ENCODE results near the gene UGT1A7.
A peak's percentile ranks its signal among the peaks of the same experiment; 100 is the strongest.

UGT1A7 gene

GRCh38 chr2:233799087-233799665 lies 117.5 kb downstream of the UGT1A7 start:
- DNase-seq (ENCODE audit: low spot score) = peak; percentile 22

- DNase-seq (ENCODE audit: low spot score) = peak; percentile 20
Measured at GRCh38 chr2:233799716-233800115, 118.0 kb downstream of the UGT1A7 start.

GRCh38 chr2:233800208-233800607 lies 118.5 kb downstream of the UGT1A7 start:
- peak; percentile 14 for DNase-seq (ENCODE audit: low spot score)

- DNase-seq (ENCODE audit: low spot score) = no peak
Measured at GRCh38 chr2:233801357-233802131, 119.8 kb downstream of the UGT1A7 start.

- DNase-seq (ENCODE audit: low spot score) = no peak
Measured at GRCh38 chr2:233802132-233802815, 120.6 kb downstream of the UGT1A7 start.

- DNase-seq (ENCODE audit: low spot score) = no peak
Measured at GRCh38 chr2:233803292-233803911, 121.7 kb downstream of the UGT1A7 start.

GRCh38 chr2:233803994-233804393 lies 122.3 kb downstream of the UGT1A7 start:
- no peak for DNase-seq (ENCODE audit: low spot score)

GRCh38 chr2:233807215-233807865 lies 125.6 kb downstream of the UGT1A7 start:
- DNase-seq (ENCODE audit: low spot score) = peak; percentile 31

GRCh38 chr2:233807966-233808935 lies 126.5 kb downstream of the UGT1A7 start:
- peak; percentile 29 for DNase-seq (ENCODE audit: low spot score)

GRCh38 chr2:233810385-233810784 lies 128.7 kb downstream of the UGT1A7 start:
- peak; percentile 20 for DNase-seq (ENCODE audit: low spot score)

- DNase-seq (ENCODE audit: low spot score) = peak; percentile 33
Measured at GRCh38 chr2:233811087-233811486, 129.4 kb downstream of the UGT1A7 start.

GRCh38 chr2:233811732-233812131 lies 130.0 kb downstream of the UGT1A7 start:
- peak; percentile 20 for DNase-seq (ENCODE audit: low spot score)

- DNase-seq (ENCODE audit: low spot score) = no peak
Measured at GRCh38 chr2:233813236-233814055, 131.7 kb downstream of the UGT1A7 start.

GRCh38 chr2:233814056-233814835 lies 132.5 kb downstream of the UGT1A7 start:
- DNase-seq (ENCODE audit: low spot score) = no peak

GRCh38 chr2:233815861-233816260 lies 134.2 kb downstream of the UGT1A7 start:
- no peak for DNase-seq (ENCODE audit: low spot score)

- DNase-seq (ENCODE audit: low spot score) = no peak
Measured at GRCh38 chr2:233816334-233816733, 134.6 kb downstream of the UGT1A7 start.

GRCh38 chr2:233816771-233817170 lies 135.1 kb downstream of the UGT1A7 start:
- DNase-seq (ENCODE audit: low spot score) = no peak

- no peak for DNase-seq (ENCODE audit: low spot score)
Measured at GRCh38 chr2:233817361-233817911, 135.7 kb downstream of the UGT1A7 start.

Measured in ecto neural progenitor cell (in vitro differentiated cells).